ENCODE results near the gene MYLIP.

GRCh38 chr6:16109659-16110305 is 19.1 kb upstream of the MYLIP start:
- TF ChIP-seq CTCF (conservative IDR thresholded peaks at IDR 0.05), result no peak
- no peak for TF ChIP-seq EZH2 (IDR thresholded peaks at IDR 0.05; ENCODE audit: low read depth)
